Caco-2 (cell line): ENCODE results near the gene PFDN1. TPM values are rescaled to one million over a fixed set of nuclear protein-coding genes. Genes with fewer than 3 reads are reported as not detected.

Source experiments
- BruUV-seq: library from RNA; stranded (reverse); fragments of 400-500 nt; replicated peaks from 2 replicates; lab custom pipeline; 2021; lab: Mats Ljungman, UMichigan
- CTCF ChIA-PET: fragments of 300-600 bp; sonication (Branson Sonifier 250); formaldehyde crosslinking; loops from one replicate; lab custom pipeline; 2022; ENCODE audit warnings: antibody characterized with exemption; lab: Charles Lee
- POLR2A ChIA-PET: fragments of 300-600 bp; sonication (Branson Sonifier 250); formaldehyde crosslinking; loops from one replicate; lab custom pipeline; 2022; ENCODE audit warnings: antibody characterized with exemption; lab: Charles Lee
- DNase-seq, 2 experiments: peaks; one replicate each; pipeline versions ENCODE4 v3.0.0 to v3.0.0-alpha.2; 2020 to 2022
- H3K27me3 ChIP-seq: replicated peaks from 2 replicates; pipeline ENCODE4 v1.6.0; 2011; ENCODE audit warnings: low read length; ENCODE audit not compliant: control insufficient read depth, insufficient read depth
- H3K36me3 ChIP-seq: 2 replicates; pipeline ENCODE4 v1.5.1; 2011; ENCODE audit warnings: low read length; ENCODE audit not compliant: control insufficient read depth, insufficient read depth
- H3K4me1 ChIP-seq: fragments of 250-450 bp; sonication (Bioruptor Pico); 2 replicates; pipeline ENCODE4 v1.5.1; 2020; ENCODE audit warnings: mild to moderate bottlenecking
- H3K4me3 ChIP-seq: 2 replicates; pipeline ENCODE4 v1.5.1; 2011; ENCODE audit warnings: low read depth, mild to moderate bottlenecking, control low read depth, low read length
- H3K9me3 ChIP-seq: fragments of 250-450 bp; sonication (Bioruptor Pico); 2 replicates; pipeline ENCODE4 v1.5.1; 2020; ENCODE audit warnings: mild to moderate bottlenecking, moderate library complexity
- H3K27ac Mint-ChIP-seq: one replicate; pipeline ENCODE4 v1.8.0; 2022; ENCODE audit warnings: mixed read lengths; ENCODE audit not compliant: unreplicated experiment
- H3K27me3 Mint-ChIP-seq: one replicate; pipeline ENCODE4 v1.8.0; 2022; ENCODE audit warnings: mixed read lengths; ENCODE audit not compliant: insufficient read depth, unreplicated experiment
- H3K36me3 Mint-ChIP-seq: one replicate; pipeline ENCODE4 v1.8.0; 2022; ENCODE audit warnings: mild to moderate bottlenecking, mixed read lengths; ENCODE audit not compliant: insufficient read depth, unreplicated experiment
- H3K4me1 Mint-ChIP-seq: one replicate; pipeline ENCODE4 v1.8.0; 2022; ENCODE audit warnings: low read depth, mixed read lengths; ENCODE audit not compliant: unreplicated experiment
- H3K4me3 Mint-ChIP-seq: one replicate; pipeline ENCODE4 v1.8.0; 2022; ENCODE audit warnings: mild to moderate bottlenecking, moderate library complexity, mixed read lengths; ENCODE audit not compliant: unreplicated experiment
- H3K9me3 Mint-ChIP-seq: one replicate; pipeline ENCODE4 v1.8.0; 2022; ENCODE audit warnings: mixed read lengths; ENCODE audit not compliant: unreplicated experiment
- CTCF ChIP-seq, 2 experiments: fragments of 200-600 bp in 1 of 2; IDR thresholded peaks; 1 replicate in 1 of 2; 2 replicates in 1 of 2; pipeline versions ENCODE4 v1.5.1 to v1.8.0; 2011 to 2022; ENCODE audit warnings: antibody characterized with exemption in 1 of 2, control low read depth in 1 of 2, inconsistent platforms in 1 of 2, low read depth in 1 of 2, low read length in 1 of 2, mild to moderate bottlenecking in 1 of 2, moderate library complexity in 1 of 2; ENCODE audit not compliant: insufficient read depth in 1 of 2, severe bottlenecking in 1 of 2, unreplicated experiment in 1 of 2
- intact Hi-C: fragments of 100-400 bp; cut with micrococcal nuclease; formaldehyde crosslinking; loops from one replicate; pipeline ENCODE4 v1.10.0; 2022; ENCODE audit not compliant: unreplicated experiment
- total RNA-seq: library from RNA; stranded (reverse); gene quantifications from 2 replicates; pipeline ENCODE4 v1.2.3, GENCODE V29; 2022

Gene PFDN1
- total RNA-seq, 1 experiment from 2014 or later: 81.1 TPM

GRCh38 chr5:140239461-140239860 is 63.4 kb downstream of the PFDN1 start:
- H3K27me3 Mint-ChIP-seq: no peaks in the 10 kb centered on the region
- no peaks in the 10 kb centered on the region for H3K9me3 Mint-ChIP-seq
- DNase-seq: no peak
- peaks cover 15% of the 10 kb centered on the region for H3K4me1 Mint-ChIP-seq
- Histone ChIP-seq H3K36me3 (no peaks in the 10 kb centered on the region), H3K9me3 (no peaks in the 10 kb centered on the region), H3K4me1 (peaks cover 37% of the 10 kb centered on the region), H3K4me3 (no peak overlapping the region), H3K27me3 (no peaks in the 10 kb centered on the region)
- no peak overlapping the region for H3K27ac Mint-ChIP-seq
- TF ChIP-seq CTCF (IDR thresholded peaks at IDR 0.05; ENCODE audit: insufficient read depth in 1 of 2, low read depth in 1 of 2, low read length in 1 of 2, severe bottlenecking in 1 of 2, unreplicated experiment in 1 of 2): no peak
- intact Hi-C loops: loop anchor here (5.0 kb wide), 1 partner anchor 62 kb away; the partner anchor contains the start of gene CYSTM1
- H3K36me3 Mint-ChIP-seq: peaks cover 30% of the 10 kb centered on the region
- ChIA-PET CTCF (interaction anchor here (0.6 to 2.8 kb wide), 11 partner anchors 13 to 130 kb away, joined by 3 to 53 read pairs (median 6); partner anchors contain the start of gene HBEGF), POLR2A (interaction anchor here (1.0 to 1.2 kb wide), 2 partner anchors 106 to 107 kb away, joined by 3 to 7 read pairs; partner anchors contain the start of gene HBEGF)
- H3K4me3 Mint-ChIP-seq: no peak overlapping the region
- no TSS peak for BruUV-seq

GRCh38 chr5:140238756-140239155 is 64.1 kb downstream of the PFDN1 start:
- intact Hi-C loops: loop anchor here (5.0 kb wide), 1 partner anchor 61 kb away; the partner anchor contains the start of gene CYSTM1
- CTCF ChIA-PET: interaction anchor here (1.0 to 1.4 kb wide), 2 partner anchors 13 to 113 kb away, joined by 4 to 7 read pairs; no protein-coding TSS in a partner anchor
- TF ChIP-seq CTCF (IDR thresholded peaks at IDR 0.05; ENCODE audit: insufficient read depth in 1 of 2, low read depth in 1 of 2, low read length in 1 of 2, severe bottlenecking in 1 of 2, unreplicated experiment in 1 of 2): no peak
- Histone ChIP-seq H3K4me1 (peaks cover 37% of the 10 kb centered on the region), H3K4me3 (no peak overlapping the region), H3K27me3 (no peaks in the 10 kb centered on the region), H3K9me3 (no peaks in the 10 kb centered on the region), H3K36me3 (no peaks in the 10 kb centered on the region)
- H3K36me3 Mint-ChIP-seq: peaks cover 26% of the 10 kb centered on the region
- H3K9me3 Mint-ChIP-seq: no peaks in the 10 kb centered on the region
- POLR2A ChIA-PET: no interaction called here
- H3K27ac Mint-ChIP-seq: no peak overlapping the region
- H3K4me3 Mint-ChIP-seq: no peak overlapping the region
- DNase-seq: no peak
- no peaks in the 10 kb centered on the region for H3K27me3 Mint-ChIP-seq
- no TSS peak for BruUV-seq
- H3K4me1 Mint-ChIP-seq: peaks cover 18% of the 10 kb centered on the region

GRCh38 chr5:140236891-140237598 is 65.9 kb downstream of the PFDN1 start:
- no peak for TF ChIP-seq CTCF (IDR thresholded peaks at IDR 0.05; ENCODE audit: insufficient read depth in 1 of 2, low read depth in 1 of 2, low read length in 1 of 2, severe bottlenecking in 1 of 2, unreplicated experiment in 1 of 2)
- H3K9me3 ChIP-seq: no peaks in the 10 kb centered on the region
- H3K27me3 ChIP-seq: no peaks in the 10 kb centered on the region
- Mint-ChIP-seq H3K9me3 (no peaks in the 10 kb centered on the region), H3K27me3 (no peaks in the 10 kb centered on the region), H3K36me3 (peaks cover 22% of the 10 kb centered on the region), H3K27ac (peak overlapping the region; percentile 62), H3K4me1 (peaks cover 27% of the 10 kb centered on the region), H3K4me3 (no peak overlapping the region)
- H3K4me1 ChIP-seq: peaks cover 37% of the 10 kb centered on the region
- ChIA-PET POLR2A (interaction anchor here (1.2 to 1.4 kb wide), 2 partner anchors 18 to 109 kb away, joined by 4 to 5 read pairs; partner anchors contain the start of gene HBEGF), CTCF (interaction anchor here (1.3 kb wide), 1 partner anchor 109 kb away, joined by 7 read pairs; the partner anchor contains the start of gene HBEGF)
- H3K36me3 ChIP-seq: no peaks in the 10 kb centered on the region
- no peak overlapping the region for H3K4me3 ChIP-seq
- DNase-seq: no peak
- intact Hi-C loops: loop anchor here (1.0 to 5.0 kb wide), 2 partner anchors 18 to 60 kb away; partner anchors contain the start of gene CYSTM1
- no TSS peak for BruUV-seq
